HepG2 (cell line): Measurements from ENCODE around the gene PNPLA2. TPM values are rescaled to one million over a fixed set of nuclear protein-coding genes. Genes with fewer than 3 reads are reported as not detected.

Experiments
- AFF4 ChIP-seq: sonication (generic); formaldehyde crosslinking; IDR thresholded peaks from 2 replicates; pipeline ENCODE4 v1.4.0; 2020; ENCODE audit warnings: missing genetic modification reagents
- BCL6 ChIP-seq: IDR thresholded peaks from 2 replicates; pipeline ENCODE4 v1.6.1; 2016; ENCODE audit warnings: missing genetic modification reagents, missing compliant biosample characterization
- HBP1 ChIP-seq: IDR thresholded peaks from 2 replicates; pipeline ENCODE4 v1.6.1; 2016; ENCODE audit warnings: low read depth, control low read depth
- HOXA9 ChIP-seq: sonication (generic); formaldehyde crosslinking; IDR thresholded peaks from 2 replicates; pipeline ENCODE4 v1.8.1; 2022; ENCODE audit warnings: missing genetic modification reagents, mild to moderate bottlenecking, moderate library complexity, borderline replicate concordance
- HOXD1 ChIP-seq: sonication (generic); formaldehyde crosslinking; IDR thresholded peaks from 2 replicates; pipeline ENCODE4 v1.5.0; 2020; ENCODE audit warnings: missing genetic modification reagents
- MTA1 ChIP-seq: sonication (generic); formaldehyde crosslinking; IDR thresholded peaks from 2 replicates; pipeline ENCODE4 v1.4.0; 2020; ENCODE audit warnings: missing genetic modification reagents, mild to moderate bottlenecking, borderline replicate concordance
- POGK ChIP-seq: sonication (generic); formaldehyde crosslinking; conservative IDR thresholded peaks from 2 replicates; pipeline ENCODE4 v1.8.0; 2022; ENCODE audit warnings: mild to moderate bottlenecking, moderate library complexity, missing genetic modification reagents
- UBTF ChIP-seq: sonication (generic); formaldehyde crosslinking; IDR thresholded peaks from 2 replicates; pipeline ENCODE4 v1.4.0; 2020; ENCODE audit warnings: mild to moderate bottlenecking, missing genetic modification reagents
- ZFX ChIP-seq: sonication (generic); formaldehyde crosslinking; IDR thresholded peaks from 2 replicates; pipeline ENCODE4 v1.4.0; 2020; ENCODE audit warnings: mild to moderate bottlenecking, low read depth, missing genetic modification reagents, moderate library complexity
- ZNF281 ChIP-seq: sonication (generic); formaldehyde crosslinking; IDR thresholded peaks from 2 replicates; pipeline ENCODE4 v1.4.0; 2020; ENCODE audit warnings: missing genetic modification reagents, borderline replicate concordance
- ZNF772 ChIP-seq: sonication (generic); formaldehyde crosslinking; IDR thresholded peaks from 2 replicates; pipeline ENCODE4 v1.5.0; 2020; ENCODE audit warnings: mild to moderate bottlenecking, missing genetic modification reagents
- ZNF790 ChIP-seq: sonication (generic); formaldehyde crosslinking; IDR thresholded peaks from 2 replicates; pipeline ENCODE4 v1.8.0; 2022; ENCODE audit warnings: missing genetic modification reagents, mild to moderate bottlenecking, borderline replicate concordance
- ZNF891 ChIP-seq: sonication (generic); formaldehyde crosslinking; IDR thresholded peaks from 2 replicates; pipeline ENCODE4 v1.5.0; 2020; ENCODE audit warnings: mild to moderate bottlenecking, missing genetic modification reagents
- polyA plus RNA-seq, 8 experiments: library from polyadenylated mRNA; depleted of rRNA in 3 of 8; stranded (reverse) in 7 of 8; unstranded in 1 of 8; fragments of >200 nt; fragmentation: Illumina TruSeq in 4 of 8; extraction: Trizol in 4 of 8; gene quantifications; 2 replicates each; pipeline versions ENCODE4 v1.2.1 to v1.2.3, GENCODE V29; 2011 to 2016; ENCODE audit warnings: low read depth in 4 of 8, missing spikeins in 1 of 8, mixed read lengths in 1 of 8; ENCODE audit not compliant: insufficient read depth in 1 of 8
- total RNA-seq, 5 experiments: library from RNA; depleted of rRNA; stranded (reverse); fragments of >200 nt; fragmentation: Illumina TruSeq; extraction: Trizol; gene quantifications; 2 replicates each; pipeline ENCODE4 v1.2.3, GENCODE V29; 2016; ENCODE audit warnings: low read depth in 1 of 5

PNPLA2 gene
- total and polyA plus RNA-seq, 2 of the 13 experiments (the other 11 are each of a cell fraction or from before 2014, with no cell fraction given): 10.5 to 43.2 TPM

GRCh38 chr11:843818-844692 is 25.3 kb downstream of the PNPLA2 start (continued):
- TF ChIP-seq ZNF281 (CRISPR knock-in tag): peak; percentile 96
- TF ChIP-seq AFF4: no peak
- TF ChIP-seq HOXA9 (CRISPR knock-in tag): peak; percentile 78; the same call in 1 of the 2 replicates
- TF ChIP-seq BCL6: peak; percentile 32; the same call in 1 of the 2 replicates
- TF ChIP-seq MTA1 (CRISPR knock-in tag): peak; percentile 86; the same call in 1 of the 2 replicates
- TF ChIP-seq ZNF891 (CRISPR knock-in tag): 0 out of 2 replicates have a peak, but pooled peaks have one; percentile 71
- no peak for TF ChIP-seq ZNF772 (CRISPR knock-in tag)
- no peak for TF ChIP-seq HBP1 (CRISPR knock-in tag)
- peak; percentile 85 for TF ChIP-seq ZFX
- peak; percentile 67 for TF ChIP-seq UBTF (CRISPR knock-in tag)
- TF ChIP-seq POGK (CRISPR knock-in tag): peak; percentile 80; the same call in 1 of the 2 replicates
- no peak for TF ChIP-seq HOXD1
- TF ChIP-seq ZNF790: no peak
